ENCODE data around the gene DLGAP3.

Gene DLGAP3

DNA sequence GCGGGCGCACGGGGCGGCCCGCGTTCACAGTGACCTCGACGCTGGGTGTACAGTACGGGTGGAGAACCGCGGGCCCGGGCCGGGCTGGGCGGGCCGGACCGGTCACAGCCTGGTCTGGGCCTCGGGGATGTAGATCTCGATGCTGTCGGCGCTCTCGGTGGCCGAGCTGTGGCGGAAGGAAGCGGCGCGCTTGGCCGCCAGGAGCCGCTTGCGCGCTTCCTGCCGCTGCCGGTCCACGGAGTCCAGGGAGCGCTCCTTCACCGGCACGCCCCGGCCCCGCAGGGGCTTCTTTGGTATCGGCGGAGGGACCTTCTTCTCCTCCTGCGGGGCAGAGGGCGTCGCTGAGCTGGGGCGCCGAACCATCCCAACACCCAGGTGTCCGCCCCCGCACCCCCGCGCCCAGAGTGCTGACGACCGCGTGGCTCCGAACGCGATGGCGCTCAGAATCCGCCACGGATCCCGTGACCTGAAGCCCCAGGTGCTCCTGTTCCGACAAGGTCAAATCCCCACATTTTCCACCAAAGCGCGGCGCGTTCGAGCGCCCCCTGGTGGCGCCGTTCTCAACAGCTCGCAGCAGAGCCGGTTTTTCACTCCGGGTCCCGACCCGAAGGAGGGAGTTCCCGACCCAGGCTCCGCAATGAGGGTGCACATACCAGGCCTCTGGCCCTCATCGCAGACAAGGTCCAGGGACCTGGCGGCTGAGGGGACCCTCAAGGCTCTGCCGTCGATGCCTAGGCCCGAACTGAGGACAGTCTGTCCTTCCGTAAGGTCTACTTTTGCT, 63.3 kb downstream of the DLGAP3 start:
- peak; percentile 77 for DNase-seq

DNA sequence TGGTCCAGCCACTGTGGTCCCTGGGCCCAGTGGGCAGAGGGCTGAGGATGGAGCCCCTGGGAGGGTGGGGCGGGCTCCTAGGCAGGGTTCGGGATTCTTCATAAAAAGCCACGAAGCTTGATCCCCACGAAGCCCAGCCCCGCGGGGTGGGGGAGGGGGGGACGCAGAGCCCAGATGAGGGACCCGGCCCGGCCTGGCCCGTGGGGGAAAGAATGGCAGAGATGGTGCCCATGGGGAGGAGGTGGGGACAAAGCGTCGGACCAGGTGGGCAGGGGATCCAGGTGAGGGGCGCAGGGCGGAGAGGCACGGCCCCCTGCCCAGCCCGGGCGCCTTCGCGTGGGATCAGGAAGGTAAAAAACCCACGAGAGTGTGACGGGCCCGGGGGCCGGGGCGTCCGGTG, 63.9 kb downstream of the DLGAP3 start:
- no peak for DNase-seq

DNA sequence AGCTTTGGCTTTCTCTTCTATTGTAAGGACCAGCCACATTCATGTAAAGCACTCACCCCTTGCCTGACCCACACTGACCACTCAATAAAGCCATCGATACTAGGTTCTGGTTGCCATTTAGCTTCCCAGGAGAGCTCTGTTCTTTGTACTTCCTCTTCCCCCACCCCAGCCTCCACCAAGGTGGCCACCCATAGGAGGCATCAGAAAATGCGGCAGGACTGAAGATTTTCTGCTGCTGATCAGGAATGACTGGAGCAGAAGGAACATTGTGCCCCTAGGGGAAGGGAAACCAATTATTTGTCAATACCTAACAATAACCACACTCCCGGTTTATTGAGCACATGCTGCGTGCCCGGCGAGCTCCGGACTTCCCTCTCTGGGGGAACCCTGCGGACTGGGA, 64.7 kb downstream of the DLGAP3 start:
- no peak for DNase-seq

DNA sequence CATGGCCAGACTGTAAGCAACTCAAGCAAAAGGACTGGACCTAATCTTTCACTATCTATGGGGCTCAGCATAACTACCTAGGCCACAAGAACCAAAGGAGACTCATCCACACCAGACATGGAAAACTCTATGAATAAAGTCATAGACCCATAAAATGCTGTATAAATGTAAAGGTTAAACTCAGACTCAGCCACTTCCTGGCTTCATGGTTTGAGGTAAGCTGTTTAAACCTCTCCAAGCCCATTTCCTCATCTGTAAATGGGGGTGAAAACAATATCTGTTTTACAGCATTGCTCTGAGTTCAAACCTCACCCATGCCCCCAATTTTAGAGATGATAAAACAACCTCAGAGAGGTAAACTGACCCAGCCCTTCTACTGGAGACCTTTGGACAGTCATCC, 65.9 kb downstream of the DLGAP3 start:
- no peak for DNase-seq

DNA sequence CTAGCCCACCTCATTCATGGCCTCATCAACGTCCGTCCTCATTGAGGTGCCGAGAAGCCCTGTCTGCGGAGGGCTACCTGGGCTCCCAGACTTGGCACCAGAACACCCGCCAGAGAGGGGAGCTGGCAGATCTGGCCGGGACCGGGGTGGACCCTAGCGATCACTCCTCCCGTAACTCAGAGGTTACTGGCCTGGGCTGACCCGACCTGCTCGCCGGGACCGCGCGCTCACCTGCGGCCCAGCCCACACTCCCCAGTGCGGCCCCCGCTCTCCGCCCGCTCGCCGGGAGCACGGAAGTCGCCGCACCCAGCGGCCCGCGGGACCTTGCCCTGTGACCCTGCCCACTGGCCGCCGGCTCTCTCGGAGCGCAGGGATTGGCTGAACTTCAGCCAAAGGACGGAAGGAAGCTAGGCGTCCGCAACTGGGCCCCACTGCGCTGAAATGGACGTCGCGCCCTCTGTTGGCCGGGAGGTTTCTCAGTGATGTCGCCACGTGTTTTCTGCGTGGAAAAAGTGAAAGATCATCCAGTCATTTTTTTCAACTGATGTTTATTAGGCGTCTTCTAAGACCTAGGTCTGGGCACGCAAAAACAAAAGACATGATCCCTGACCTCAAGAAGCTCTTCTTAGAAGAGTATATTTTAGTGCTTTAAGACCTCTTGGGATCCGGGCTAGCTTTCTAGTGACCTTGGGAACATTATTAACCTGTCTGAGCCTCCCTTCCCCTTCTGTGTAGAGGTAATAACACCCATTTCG, 69.8 kb downstream of the DLGAP3 start, which contains the start of gene SMIM12:
Gene SMIM12, minus strand, starts transcription at position 304 of the 755 bp plus-strand sequence. CDS start 3,772 bp downstream, outside the sequence.
- DNase-seq, result peak; percentile 89

DNA sequence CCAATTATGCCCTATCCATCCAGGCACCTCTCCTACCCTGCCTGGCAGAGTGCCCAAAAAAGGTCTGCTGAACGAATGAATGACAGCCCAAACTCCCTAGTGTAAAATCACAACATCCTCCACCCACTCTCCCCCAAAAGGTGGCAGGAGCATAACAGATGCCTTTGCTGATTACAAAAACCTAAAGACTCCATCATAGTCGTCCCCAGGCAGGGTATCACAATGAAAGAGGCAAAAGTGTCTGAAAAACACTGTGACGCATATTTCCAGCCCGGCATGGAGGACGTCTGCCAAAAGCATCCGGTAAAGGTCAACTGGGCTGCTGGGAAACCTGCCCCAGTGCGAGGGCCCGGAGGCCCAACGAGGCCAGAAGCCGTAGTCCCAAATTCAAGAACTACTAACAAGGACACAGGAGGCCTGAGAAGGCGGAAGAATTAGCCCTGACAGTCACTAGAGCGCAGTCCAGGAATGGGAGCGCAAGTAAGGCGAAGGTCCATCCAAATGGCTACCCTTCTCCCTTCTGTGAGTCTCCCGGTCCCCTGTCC, 70.5 kb downstream of the DLGAP3 start:
- DNase-seq, result no peak

DNA sequence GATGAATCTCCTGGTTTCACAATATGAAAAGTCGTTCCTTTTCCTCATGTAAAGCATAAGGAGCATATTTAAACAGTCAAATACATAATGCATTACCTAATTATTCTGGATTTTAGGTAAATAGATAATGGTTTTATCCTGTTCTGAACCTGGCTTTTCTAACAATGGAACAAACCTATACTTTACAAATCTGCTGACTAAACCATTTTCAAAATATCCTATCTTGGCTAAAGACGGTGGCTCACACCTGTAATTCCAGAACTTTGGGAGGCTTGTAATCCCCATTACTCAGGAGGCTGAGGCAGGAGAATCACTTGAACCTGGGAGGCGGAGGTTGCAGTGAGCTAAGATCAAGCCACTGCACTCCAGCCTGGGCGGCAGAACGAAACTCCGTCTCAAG, 72.8 kb downstream of the DLGAP3 start:
- DNase-seq, result no peak

DNA sequence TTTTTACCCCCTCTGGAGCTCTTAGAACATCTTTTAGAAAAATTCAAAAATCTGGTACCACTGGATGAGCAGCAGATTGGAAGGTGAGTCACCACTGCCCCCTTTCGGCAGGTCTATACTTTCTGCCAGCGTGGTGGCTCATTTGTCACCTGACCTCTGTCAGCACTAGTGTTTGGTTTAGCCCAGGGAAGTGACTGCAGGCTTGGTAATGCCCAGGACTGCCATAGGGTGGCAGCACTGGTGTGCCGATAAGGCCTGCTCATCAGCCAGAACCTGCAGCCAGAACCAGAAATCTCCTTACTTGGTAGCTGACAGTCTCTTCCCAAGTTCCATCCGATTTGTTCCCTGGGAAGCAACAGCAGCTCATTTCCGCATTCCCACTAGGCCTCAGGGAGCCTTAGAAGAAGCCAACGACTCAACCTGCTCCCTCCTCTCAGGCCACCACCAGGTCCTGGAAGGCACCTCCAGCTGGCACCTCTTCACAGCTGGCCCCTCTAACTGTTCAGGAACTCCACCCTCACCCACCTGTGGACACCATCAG, 76.7 kb downstream of the DLGAP3 start:
- peak; percentile 91 for DNase-seq

DNA sequence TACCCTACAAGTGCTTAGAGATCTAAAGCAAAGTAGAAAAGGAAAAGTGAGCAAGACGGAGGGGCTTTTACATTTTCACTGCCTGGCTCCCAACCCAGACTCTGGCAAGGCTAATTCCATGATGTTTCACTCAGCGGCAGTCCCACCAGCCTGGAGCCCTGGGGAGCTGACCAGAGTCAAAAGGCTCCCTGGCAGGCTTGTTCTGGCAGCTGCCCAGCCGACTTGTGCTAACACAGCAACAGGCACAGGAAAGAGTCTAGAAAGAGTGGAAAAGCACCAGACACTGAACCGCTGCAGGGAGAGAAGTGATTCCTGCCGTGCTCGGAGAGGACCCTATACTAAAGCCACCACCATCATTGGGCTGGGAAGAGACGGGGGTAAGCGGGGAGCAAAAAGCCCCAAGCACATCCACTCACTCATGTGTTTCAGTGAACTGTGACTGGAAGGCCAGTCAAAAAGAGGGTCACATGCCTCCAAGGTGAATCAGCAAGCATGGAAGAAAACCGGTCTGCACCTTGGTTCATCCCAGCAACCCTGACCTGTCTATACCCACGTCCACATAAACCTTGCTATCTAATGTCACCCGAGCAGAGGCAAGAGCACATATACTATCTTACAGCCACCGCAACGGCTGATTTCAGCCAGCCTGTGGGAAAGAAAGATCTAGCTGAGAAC, 77.9 kb downstream of the DLGAP3 start:
- no peak for DNase-seq

DNA sequence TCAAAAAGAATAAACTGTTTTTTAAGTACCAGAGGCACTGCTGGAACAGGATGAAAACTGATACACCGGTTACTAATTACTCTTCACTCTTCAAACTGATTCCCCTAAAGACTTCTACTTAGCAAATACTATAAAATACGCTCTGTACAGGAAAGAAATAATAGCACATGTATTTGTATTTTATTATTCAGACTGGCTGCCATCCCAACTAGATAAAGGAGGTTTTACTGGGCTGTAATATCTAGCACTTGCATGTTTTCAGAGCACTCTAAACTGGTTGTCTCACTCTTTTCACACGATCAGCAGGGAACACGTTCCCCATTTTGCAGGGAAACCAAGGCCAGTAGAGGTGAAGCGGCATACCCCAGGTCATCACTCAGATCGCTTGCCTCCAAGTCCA, 79.1 kb downstream of the DLGAP3 start:
- no peak for DNase-seq

DNA sequence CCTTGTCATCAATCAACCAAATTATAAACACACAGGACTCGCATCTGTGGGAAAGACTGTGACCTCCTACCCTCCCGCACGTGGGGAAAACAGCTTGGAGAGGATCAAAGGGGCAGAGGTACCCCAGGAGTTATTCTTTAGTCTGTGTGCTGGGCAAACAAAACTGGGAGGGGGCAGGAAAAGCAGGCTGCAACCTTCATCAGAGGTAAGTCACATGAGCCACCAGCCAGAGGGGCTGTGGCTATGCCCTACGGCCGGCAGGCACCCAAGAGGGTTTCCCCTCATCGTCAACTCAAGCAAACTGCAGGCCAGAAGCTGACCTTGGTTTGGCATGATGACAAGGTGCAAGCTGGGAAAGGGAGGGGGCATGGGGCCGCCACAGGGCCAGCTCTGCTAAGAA, 82.4 kb downstream of the DLGAP3 start:
- DNase-seq, result no peak

DNA sequence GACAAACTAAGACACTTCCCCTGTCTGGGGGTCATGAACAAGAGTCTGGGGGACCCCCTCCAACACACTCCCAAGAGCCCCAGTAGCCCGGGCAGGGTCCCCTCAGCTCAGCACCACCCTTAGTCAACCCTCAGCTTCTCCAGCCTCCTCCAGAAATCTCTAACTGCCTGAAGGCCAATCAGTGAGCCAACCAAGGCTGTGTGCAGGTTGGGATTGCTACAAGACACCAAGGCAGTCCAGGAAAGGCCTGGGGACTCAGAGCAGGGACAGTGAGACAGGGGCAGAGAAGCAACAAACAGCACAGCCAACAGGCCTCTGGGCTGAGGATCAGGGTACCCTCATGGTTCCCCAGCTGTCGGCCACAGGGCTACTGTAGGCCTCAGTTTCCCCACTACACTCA, 83.2 kb downstream of the DLGAP3 start:
- DNase-seq, result no peak

DNA sequence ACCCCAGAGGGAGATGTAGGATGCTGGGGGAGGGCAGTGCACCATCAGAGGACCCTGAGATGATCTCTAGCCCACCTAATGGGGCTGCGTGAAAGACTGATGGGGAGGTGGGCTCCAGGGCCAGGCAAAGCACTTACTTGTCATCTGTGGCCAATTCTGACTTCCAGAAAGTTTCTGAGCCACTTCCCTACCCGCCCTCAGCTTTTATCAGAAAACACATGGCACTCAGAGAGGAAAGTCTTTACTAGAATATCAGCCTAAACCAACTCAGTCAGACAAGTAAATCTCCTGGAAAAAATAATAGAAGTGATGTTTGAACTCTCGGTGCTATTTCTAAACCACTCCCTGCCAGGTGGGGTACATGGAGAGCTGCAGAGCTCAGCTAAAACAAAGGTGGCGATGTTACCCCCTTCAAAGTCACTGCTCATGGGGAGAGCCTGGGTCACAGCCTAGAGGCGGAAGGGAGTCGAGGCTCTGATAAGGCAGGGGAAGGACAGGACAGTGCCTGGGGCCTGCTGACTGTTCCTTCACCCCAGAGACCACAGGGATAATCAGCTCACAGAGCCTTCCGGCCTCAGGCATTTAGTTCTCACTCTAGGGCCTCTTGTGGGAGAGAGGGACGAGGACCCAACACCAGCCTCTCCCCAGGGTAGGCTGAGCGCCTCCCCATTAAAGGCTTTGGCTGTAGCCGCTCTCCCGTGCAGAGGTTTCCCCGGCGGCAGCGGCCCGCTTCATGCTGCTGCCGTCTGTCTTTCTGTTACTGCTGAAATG, 84.1 kb downstream of the DLGAP3 start:
- DNase-seq, result no peak

DNA sequence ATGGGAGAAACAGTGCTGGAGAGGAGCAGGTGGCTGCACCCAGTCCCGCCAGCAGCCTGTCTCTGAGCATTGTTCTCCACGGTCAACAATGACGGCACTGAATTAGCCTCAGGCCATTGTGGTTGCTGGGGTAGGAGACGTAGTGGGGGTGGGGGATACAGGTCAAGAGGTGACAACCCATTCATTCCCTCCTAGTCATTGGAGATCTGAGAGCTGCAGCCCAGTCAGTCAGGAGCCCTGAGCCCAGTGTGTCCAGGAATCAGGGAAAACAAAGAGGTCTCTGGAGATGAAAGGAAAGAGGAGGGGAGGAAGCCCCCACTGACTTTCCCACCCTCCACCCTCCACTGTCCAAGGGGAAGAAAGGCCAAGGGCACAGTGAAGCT, 85.2 kb downstream of the DLGAP3 start:
- DNase-seq, result no peak

DNA sequence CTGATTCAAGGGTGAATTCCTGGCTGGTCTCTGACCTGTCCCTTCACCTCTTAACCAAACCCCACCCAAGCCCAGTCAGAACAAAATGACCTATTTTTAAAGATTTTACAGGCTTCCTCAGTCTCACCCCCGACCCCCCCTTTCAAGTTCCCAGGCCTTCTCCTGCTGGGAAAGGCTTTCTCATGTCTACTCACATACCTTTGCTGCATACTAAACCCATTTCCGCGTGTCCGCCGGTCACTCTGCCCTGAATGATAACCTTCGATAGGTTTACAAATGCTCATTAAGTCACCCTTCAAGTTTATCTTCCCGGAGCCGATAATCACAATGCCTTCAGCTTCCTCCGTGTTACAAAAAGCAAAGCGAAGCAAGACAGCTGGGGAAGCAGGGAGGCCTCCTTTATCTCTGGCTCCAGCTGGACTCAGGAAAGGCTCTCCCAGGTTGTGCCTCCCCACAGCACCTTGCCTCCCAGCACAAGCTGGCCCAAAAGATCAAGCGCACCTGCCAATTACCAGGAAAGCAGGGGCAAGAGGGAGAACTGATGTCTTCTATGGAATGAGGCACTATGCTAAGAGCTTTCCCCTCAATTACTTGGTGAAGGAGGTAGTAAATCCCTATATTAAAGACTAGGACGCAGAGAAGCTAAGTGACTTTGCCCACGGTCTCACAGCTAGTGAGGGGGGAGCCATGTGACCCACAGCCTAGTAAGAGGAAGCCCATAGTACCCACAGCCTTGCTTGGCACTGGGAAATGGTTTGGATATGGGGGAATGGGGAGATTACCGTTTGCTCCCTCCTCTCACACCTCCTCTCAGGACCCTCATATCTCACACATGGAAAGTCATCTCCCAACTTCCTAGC, 85.8 kb downstream of the DLGAP3 start:
- DNase-seq, result no peak

DNA sequence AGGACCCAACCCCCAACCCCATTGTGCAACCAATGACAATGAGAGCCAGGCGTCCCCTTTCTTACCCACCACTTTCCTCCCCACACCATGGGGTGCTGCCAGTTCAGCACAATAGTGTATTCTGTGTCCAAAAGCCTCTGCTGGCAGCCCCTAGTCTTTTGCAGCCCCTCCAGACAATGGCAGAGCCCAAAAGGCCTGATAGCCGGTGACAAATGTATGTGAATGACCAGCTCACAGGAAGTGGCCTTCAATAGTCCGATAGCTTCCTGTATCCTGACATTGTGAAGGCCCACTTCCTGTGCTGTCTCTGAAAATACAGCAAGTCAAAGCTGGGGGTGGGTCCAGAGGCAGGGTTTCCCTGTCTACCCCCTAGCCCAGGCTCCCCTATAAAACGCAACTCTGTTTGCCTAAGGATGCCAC, 86.5 kb downstream of the DLGAP3 start:
- no peak for DNase-seq

DNA sequence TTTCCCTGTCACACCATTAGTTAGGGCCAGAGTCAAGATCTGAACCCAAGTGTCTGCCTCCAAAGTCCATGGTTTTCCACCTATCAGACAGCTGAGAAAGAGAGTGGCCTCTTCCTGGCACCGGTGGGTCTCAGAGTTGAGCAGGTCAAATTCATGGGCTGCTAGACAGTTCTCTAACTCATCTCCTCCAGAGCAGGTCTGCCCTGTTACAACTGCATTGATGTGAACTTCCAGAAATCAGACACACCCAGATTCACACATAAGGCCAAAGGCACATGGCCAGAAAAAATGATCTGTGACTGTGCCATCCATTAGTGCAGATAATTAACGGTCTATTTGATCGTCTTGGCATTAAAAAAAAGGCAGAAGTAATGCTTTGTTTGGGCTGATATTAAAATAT, 87.4 kb downstream of the DLGAP3 start:
- no peak for DNase-seq

DNA sequence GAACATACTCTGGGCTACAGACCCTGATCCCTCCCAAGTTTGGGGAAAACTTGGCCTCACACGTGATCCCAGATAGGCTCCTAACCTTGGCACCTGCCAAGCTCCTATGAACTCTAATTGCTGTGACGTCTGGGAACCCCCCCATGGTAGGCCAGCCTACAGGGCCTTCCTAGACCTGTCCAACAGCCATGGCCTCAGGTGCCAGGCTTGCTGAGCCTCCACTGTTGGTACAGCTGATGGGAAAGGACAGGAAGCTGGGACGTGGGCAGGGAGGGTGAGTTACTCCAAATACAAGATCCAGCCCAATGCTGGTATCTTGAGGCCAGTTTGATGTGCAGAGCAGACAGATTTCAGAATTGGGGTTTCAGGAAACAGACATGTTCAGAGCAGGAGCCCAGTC, 89.0 kb downstream of the DLGAP3 start:
- no peak for DNase-seq

DNA sequence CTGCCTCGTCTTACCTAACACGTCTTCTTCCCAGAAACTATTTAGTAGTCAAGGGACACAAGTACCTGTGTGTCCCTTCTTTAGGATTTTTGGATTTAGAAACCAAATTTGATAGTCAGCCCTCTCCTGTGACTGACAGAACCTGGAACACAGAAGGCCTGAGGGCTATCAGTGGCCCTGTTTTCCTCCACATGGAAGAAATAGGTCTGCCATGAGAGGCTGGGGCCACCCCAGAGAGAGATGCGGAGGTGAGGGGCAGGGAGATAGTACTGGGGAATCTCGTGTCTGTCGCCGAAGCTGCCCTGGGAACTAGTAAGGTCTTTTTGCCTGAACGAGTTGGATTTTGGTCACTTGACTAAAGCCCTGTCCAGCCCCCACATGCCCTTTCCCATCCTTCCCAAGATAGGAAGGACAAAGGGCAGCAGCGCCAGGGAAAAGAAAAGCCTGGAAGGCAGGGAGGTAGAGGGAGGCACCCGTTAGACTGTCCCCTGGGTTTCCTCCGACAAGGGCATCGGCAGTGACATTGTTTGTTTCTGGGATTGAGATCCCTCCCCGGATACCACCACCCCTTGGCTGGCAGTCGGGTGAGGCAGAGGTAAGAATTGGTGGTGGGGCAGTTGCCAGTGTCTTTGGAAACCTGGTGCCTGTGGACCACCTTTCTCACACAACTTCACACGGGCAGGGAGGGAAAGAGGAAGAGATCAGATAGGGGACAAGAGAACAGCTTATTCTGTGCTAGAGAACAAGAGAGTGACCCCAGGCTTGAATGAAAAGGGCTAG, 89.7 kb downstream of the DLGAP3 start:
- DNase-seq, result no peak

DNA sequence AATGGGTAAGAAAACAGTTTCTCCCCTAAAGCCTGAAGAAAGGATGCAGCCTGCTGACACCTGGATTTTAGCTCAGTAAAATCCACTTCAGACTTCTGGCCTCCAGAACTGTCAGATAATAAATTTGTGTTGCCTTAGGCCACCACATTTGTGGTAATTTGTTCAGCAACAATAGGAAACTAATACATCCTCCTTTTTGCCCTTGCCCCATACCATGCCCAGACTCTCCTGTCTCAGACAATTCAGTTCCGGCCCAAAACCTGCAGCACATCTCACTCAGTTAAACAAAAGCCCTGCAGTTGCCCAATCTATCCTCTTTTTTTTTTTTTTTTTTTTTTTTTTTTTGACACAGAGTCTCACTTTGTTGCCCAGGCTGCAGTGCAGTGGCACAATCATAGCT, 95.7 kb downstream of the DLGAP3 start:
- DNase-seq, result no peak
